PC-3 (cell line): ENCODE data around the gene KSR2. TPM values are rescaled to one million over a fixed set of nuclear protein-coding genes. Genes with fewer than 3 reads are reported as not detected.

Experiments
- ATAC-seq: fragments of 200-7000 bp; cut with Tn5 transposase; 2 replicates; pipeline ENCODE4 v1.9.1; 2020; ENCODE audit warnings: mild to moderate bottlenecking, moderate library complexity
- Bru-seq: library from RNA; stranded (reverse); fragments of 400-500 nt; gene quantifications from one replicate; lab custom pipeline; 2021; lab: Mats Ljungman, UMichigan
- BruChase-seq, 2 experiments: library from RNA; stranded (reverse); fragments of 400-500 nt; gene quantifications; one replicate each; lab custom pipeline; 2021; lab: Mats Ljungman, UMichigan
- BruUV-seq: library from RNA; stranded (reverse); fragments of 400-500 nt; replicated peaks from 2 replicates; lab custom pipeline; 2021; lab: Mats Ljungman, UMichigan
- CTCF ChIA-PET: fragments of 300-600 bp; sonication (Branson Sonifier 250); formaldehyde crosslinking; loops from one replicate; lab custom pipeline; 2022; ENCODE audit warnings: antibody characterized with exemption; lab: Charles Lee
- POLR2A ChIA-PET: fragments of 300-600 bp; sonication (Branson Sonifier 250); formaldehyde crosslinking; loops from one replicate; lab custom pipeline; 2022; ENCODE audit warnings: antibody characterized with exemption; ENCODE audit not compliant: unreplicated experiment; lab: Charles Lee
- DNase-seq: peaks from one replicate; pipeline ENCODE4 v3.0.0-alpha.2; 2015
- H2AFZ ChIP-seq: fragments of 300-600 bp; sonication (generic); 2 replicates; pipeline ENCODE4 v1.6.0; 2016; ENCODE audit warnings: antibody characterized with exemption, low read length
- H3F3A ChIP-seq: fragments of 300-600 bp; sonication (generic); one replicate; pipeline ENCODE4 v1.6.0; 2017; ENCODE audit warnings: antibody characterized with exemption, low read length, control low read depth, mild to moderate bottlenecking; ENCODE audit not compliant: unreplicated experiment
- H3K27ac ChIP-seq: fragments of 300-600 bp; sonication (generic); 2 replicates; pipeline ENCODE4 v1.5.1; 2016; ENCODE audit warnings: mild to moderate bottlenecking, low read length
- H3K27me3 ChIP-seq: fragments of 300-600 bp; sonication (generic); 2 replicates; pipeline ENCODE4 v1.6.1; 2016; ENCODE audit warnings: low read length, mixed read lengths
- H3K36me3 ChIP-seq: fragments of 300-600 bp; sonication (generic); 2 replicates; pipeline ENCODE4 v1.6.1; 2016; ENCODE audit warnings: low read depth, mixed run types, low read length, mixed read lengths
- H3K4me1 ChIP-seq: fragments of 300-600 bp; sonication (generic); 2 replicates; pipeline ENCODE4 v1.5.1; 2016; ENCODE audit warnings: low read length; ENCODE audit not compliant: insufficient read depth
- H3K4me2 ChIP-seq: fragments of 300-600 bp; sonication (generic); 2 replicates; pipeline ENCODE4 v1.6.0; 2016; ENCODE audit warnings: low read length
- H3K4me3 ChIP-seq: fragments of 300-600 bp; sonication (generic); 2 replicates; pipeline ENCODE4 v1.5.1; 2016; ENCODE audit warnings: mild to moderate bottlenecking, low read length, mixed read lengths
- H3K79me2 ChIP-seq: fragments of 300-600 bp; sonication (generic); 2 replicates; pipeline ENCODE4 v1.6.1; 2017; ENCODE audit warnings: low read length, mixed read lengths
- H3K9ac ChIP-seq: fragments of 300-600 bp; sonication (generic); 2 replicates; pipeline ENCODE4 v1.6.0; 2016; ENCODE audit warnings: mild to moderate bottlenecking, low read length
- H3K9me2 ChIP-seq: fragments of 300-600 bp; sonication (generic); replicated peaks from 2 replicates; pipeline ENCODE4 v1.6.1; 2016; ENCODE audit warnings: mixed run types, low read length, mixed read lengths
- H3K9me3 ChIP-seq: fragments of 300-600 bp; sonication (generic); 2 replicates; pipeline ENCODE4 v1.6.1; 2016; ENCODE audit warnings: low read length, mixed read lengths
- H4K20me1 ChIP-seq: fragments of 300-600 bp; sonication (generic); 2 replicates; pipeline ENCODE4 v1.6.1; 2016; ENCODE audit warnings: low read length, mixed read lengths
- CTCF ChIP-seq: fragments of 300-600 bp; sonication (generic); conservative IDR thresholded peaks from 2 replicates; pipeline ENCODE4 v1.5.1; 2017; ENCODE audit warnings: antibody characterized with exemption, low read depth, mild to moderate bottlenecking, low read length
- EZH2 ChIP-seq: fragments of 300-600 bp; sonication (generic); IDR thresholded peaks from one replicate; pipeline ENCODE4 v1.6.1; 2017; ENCODE audit warnings: antibody characterized with exemption, mild to moderate bottlenecking, low read length; ENCODE audit not compliant: unreplicated experiment
- EZH2phosphoT487 ChIP-seq: fragments of 300-600 bp; sonication (generic); IDR thresholded peaks from 2 replicates; pipeline ENCODE4 v1.6.1; 2018; ENCODE audit warnings: mild to moderate bottlenecking, antibody characterized with exemption, low read length, borderline replicate concordance
- intact Hi-C: fragments of 100-400 bp; cut with micrococcal nuclease; formaldehyde crosslinking; loops from 2 replicates; pipeline ENCODE4 v1.9.0; 2023
- long read RNA-seq: library from polyadenylated mRNA; unstranded; transcript quantifications from one replicate; pipeline ENCODE4 v2.0.0, GENCODE V29; 2021; ENCODE audit not compliant: unreplicated experiment
- total RNA-seq: library from RNA; depleted of rRNA; stranded (reverse); fragments of >200 nt; gene quantifications from 2 replicates; pipeline ENCODE4 v1.2.3, GENCODE V29; 2014; rRNA removed

Gene KSR2
- total RNA-seq (0.80 and 2.8 TPM in 2 replicates), Bru-seq, nascent RNA (percentile 54 among the genes with signal in this experiment), BruChase-seq, experiment 1, labeled RNA remaining after a 6-hour chase (percentile 52 among the genes with signal in this experiment), BruChase-seq, experiment 2, labeled RNA remaining after a 2-hour chase (percentile 49 among the genes with signal in this experiment)
- long read RNA-seq, partial matches to known transcripts, result 2 of 8 reads
- long read RNA-seq, other reads (novel, unspliced or antisense), result 6 of 8 reads

GRCh38 chr12:117968826-117969659, at the start of gene KSR2:
KSR2 (minus strand) TSS chr12:117968990; CDS start chr12:117968255, 735 bp downstream.
- Histone ChIP-seq H3K27ac (peak within 1 kb of the TSS; percentile 68), H3K79me2 (0 out of 2 replicates have a peak, but pooled peaks cover 9% of the 10 kb centered on the region), H3K9ac (peak within 1 kb of the TSS; percentile 78), H2AFZ (peak within 1 kb of the TSS; percentile 90), H3K27me3 (no peaks in the 10 kb centered on the region), H3K9me2 (no peaks in the 10 kb centered on the region), H3K36me3 (no peaks in the 10 kb centered on the region), H3K9me3 (peaks cover 4% of the 10 kb centered on the region; the same call in 1 of the 2 replicates), H3F3A (no peaks in the 10 kb centered on the region), H4K20me1 (no peaks in the 10 kb centered on the region), H3K4me3 (peak within 1 kb of the TSS; percentile 89), H3K4me1 (peaks cover 24% of the 10 kb centered on the region), H3K4me2 (peak within 1 kb of the TSS; percentile 94)
- TF ChIP-seq EZH2, result no peak
- no peak for TF ChIP-seq CTCF
- peak; percentile 93 for TF ChIP-seq EZH2phosphoT487
- BruUV-seq, result no TSS peak
- intact Hi-C loops, result loop anchor here (2.0 to 5.0 kb wide), 3 partner anchors 18 to 112 kb away; no protein-coding TSS in a partner anchor
- ATAC-seq (peak; percentile 91), DNase-seq (peak; percentile 92)
- CTCF ChIA-PET, result no interaction called here
- POLR2A ChIA-PET, result interaction anchor here (0.6 kb wide), 1 partner anchor 135 kb away, joined by 4 read pairs; the partner anchor contains the start of gene VSIG10

- H3K9me3 ChIP-seq, result no peaks in the 10 kb centered on the region
- H3K9ac ChIP-seq, result peak overlapping the region; percentile 96
- peaks cover 45% of the 10 kb centered on the region for H3K36me3 ChIP-seq
- no peaks in the 10 kb centered on the region for H3K27me3 ChIP-seq
- H3K27ac ChIP-seq, result no peak overlapping the region
- no peaks in the 10 kb centered on the region for H3F3A ChIP-seq
- TF ChIP-seq EZH2phosphoT487 (no peak), EZH2 (no peak), CTCF (no peak)
- peaks cover 18% of the 10 kb centered on the region for H3K4me1 ChIP-seq
- ChIA-PET POLR2A (no interaction called here), CTCF (no interaction called here)
- no peak for ATAC-seq
- no peak for DNase-seq
- intact Hi-C loops, result loop anchor here (2.0 to 5.0 kb wide), 2 partner anchors 31 to 141 kb away; no protein-coding TSS in a partner anchor
- peak overlapping the region; percentile 95 for H3K4me3 ChIP-seq
- H3K9me2 ChIP-seq, result no peaks in the 10 kb centered on the region
- no peak overlapping the region for H2AFZ ChIP-seq
- peaks cover 36% of the 10 kb centered on the region for H3K79me2 ChIP-seq
- BruUV-seq, result no TSS peak
- peaks cover 5% of the 10 kb centered on the region; the same call in 1 of the 2 replicates for H4K20me1 ChIP-seq
- peak overlapping the region; percentile 93 for H3K4me2 ChIP-seq
These were observed 49.1 kb upstream of the KSR2 start for GRCh38 chr12:118017926-118018325.
